ENCODE measurements around the gene MXRA8.

- TF ChIP-seq, protein P1, sequence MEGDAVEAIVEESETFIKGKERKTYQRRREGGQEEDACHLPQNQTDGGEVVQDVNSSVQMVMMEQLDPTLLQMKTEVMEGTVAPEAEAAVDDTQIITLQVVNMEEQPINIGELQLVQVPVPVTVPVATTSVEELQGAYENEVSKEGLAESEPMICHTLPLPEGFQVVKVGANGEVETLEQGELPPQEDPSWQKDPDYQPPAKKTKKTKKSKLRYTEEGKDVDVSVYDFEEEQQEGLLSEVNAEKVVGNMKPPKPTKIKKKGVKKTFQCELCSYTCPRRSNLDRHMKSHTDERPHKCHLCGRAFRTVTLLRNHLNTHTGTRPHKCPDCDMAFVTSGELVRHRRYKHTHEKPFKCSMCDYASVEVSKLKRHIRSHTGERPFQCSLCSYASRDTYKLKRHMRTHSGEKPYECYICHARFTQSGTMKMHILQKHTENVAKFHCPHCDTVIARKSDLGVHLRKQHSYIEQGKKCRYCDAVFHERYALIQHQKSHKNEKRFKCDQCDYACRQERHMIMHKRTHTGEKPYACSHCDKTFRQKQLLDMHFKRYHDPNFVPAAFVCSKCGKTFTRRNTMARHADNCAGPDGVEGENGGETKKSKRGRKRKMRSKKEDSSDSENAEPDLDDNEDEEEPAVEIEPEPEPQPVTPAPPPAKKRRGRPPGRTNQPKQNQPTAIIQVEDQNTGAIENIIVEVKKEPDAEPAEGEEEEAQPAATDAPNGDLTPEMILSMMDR (IDR thresholded peaks at IDR 0.05), result no peak
- no peak for TF ChIP-seq POLR2A (IDR thresholded peaks at IDR 0.05)
These were observed 16.8 kb downstream of the MXRA8 start for GRCh38 chr1:1341549-1342021.

All from thyroid gland (tissue), 4 donors.